OCI-LY3 (cell line): ENCODE results near the gene DOCK9.

Experiments
- H2AFZ ChIP-seq: fragments of 200-600, 300-600 bp; shearing (Covaris generic); 2 replicates; pipeline ENCODE4 v1.6.0; 2014; ENCODE audit warnings: antibody characterized with exemption, low read depth, low read length
- H3K27ac ChIP-seq: fragments of 200-600, 300-600 bp; sonication (generic); 2 replicates; pipeline ENCODE4 v1.5.1; 2014; ENCODE audit warnings: mild to moderate bottlenecking, low read length, moderate library complexity, mixed read lengths
- H3K27me3 ChIP-seq: fragments of 200-600, 300-600 bp; sonication (generic); 2 replicates; pipeline ENCODE4 v1.6.1; 2014; ENCODE audit warnings: low read depth, low read length, mixed read lengths
- H3K36me3 ChIP-seq: fragments of 200-600, 300-600 bp; sonication (generic); replicated peaks from 2 replicates; pipeline ENCODE3; 2014; ENCODE audit warnings: low read depth, low read length, mixed read lengths
- H3K4me1 ChIP-seq: fragments of 300-600, 200-600 bp; sonication (generic); 2 replicates; pipeline ENCODE4 v1.6.1; 2014; ENCODE audit warnings: low read length, mixed read lengths
- H3K4me2 ChIP-seq: fragments of 200-600, 300-600 bp; sonication (generic); 2 replicates; pipeline ENCODE4 v1.6.1; 2014; ENCODE audit warnings: low read length, mixed read lengths
- H3K4me3 ChIP-seq: fragments of 300-600, 200-600 bp; sonication (generic); 2 replicates; pipeline ENCODE4 v1.5.1; 2014; ENCODE audit warnings: antibody characterized with exemption, mild to moderate bottlenecking, low read length, moderate library complexity
- H3K79me2 ChIP-seq: fragments of 300-600, 200-600 bp; shearing (Covaris generic); 2 replicates; pipeline ENCODE4 v1.6.1; 2014; ENCODE audit warnings: mild to moderate bottlenecking, low read length, mixed read lengths
- H3K9ac ChIP-seq: fragments of 300-600, 200-600 bp; shearing (Covaris generic); 2 replicates; pipeline ENCODE4 v1.6.0; 2014; ENCODE audit warnings: mild to moderate bottlenecking, low read length, moderate library complexity
- H3K9me3 ChIP-seq: fragments of 200-600, 300-600 bp; shearing (Covaris generic); 2 replicates; pipeline ENCODE4 v1.6.1; 2014; ENCODE audit warnings: low read length, mixed read lengths; ENCODE audit not compliant: insufficient read depth
- H4K20me1 ChIP-seq: fragments of 200-600, 300-600 bp; sonication (generic); 2 replicates; pipeline ENCODE4 v1.6.1; 2016; ENCODE audit warnings: low read length, mixed read lengths; ENCODE audit not compliant: insufficient read depth
- EZH2phosphoT487 ChIP-seq: fragments of 200-600 bp; shearing (Covaris generic); IDR thresholded peaks from 2 replicates; pipeline ENCODE4 v1.6.1; 2018; ENCODE audit warnings: antibody characterized with exemption, mixed run types, low read depth
- TF ChIP-seq, protein P1 (sequence below): fragments of 200-600, 300-600 bp; sonication (generic); IDR thresholded peaks from 2 replicates; pipeline ENCODE4 v1.5.1; 2014; ENCODE audit warnings: antibody characterized with exemption, low read length, low read depth

The DOCK9 gene

DNA sequence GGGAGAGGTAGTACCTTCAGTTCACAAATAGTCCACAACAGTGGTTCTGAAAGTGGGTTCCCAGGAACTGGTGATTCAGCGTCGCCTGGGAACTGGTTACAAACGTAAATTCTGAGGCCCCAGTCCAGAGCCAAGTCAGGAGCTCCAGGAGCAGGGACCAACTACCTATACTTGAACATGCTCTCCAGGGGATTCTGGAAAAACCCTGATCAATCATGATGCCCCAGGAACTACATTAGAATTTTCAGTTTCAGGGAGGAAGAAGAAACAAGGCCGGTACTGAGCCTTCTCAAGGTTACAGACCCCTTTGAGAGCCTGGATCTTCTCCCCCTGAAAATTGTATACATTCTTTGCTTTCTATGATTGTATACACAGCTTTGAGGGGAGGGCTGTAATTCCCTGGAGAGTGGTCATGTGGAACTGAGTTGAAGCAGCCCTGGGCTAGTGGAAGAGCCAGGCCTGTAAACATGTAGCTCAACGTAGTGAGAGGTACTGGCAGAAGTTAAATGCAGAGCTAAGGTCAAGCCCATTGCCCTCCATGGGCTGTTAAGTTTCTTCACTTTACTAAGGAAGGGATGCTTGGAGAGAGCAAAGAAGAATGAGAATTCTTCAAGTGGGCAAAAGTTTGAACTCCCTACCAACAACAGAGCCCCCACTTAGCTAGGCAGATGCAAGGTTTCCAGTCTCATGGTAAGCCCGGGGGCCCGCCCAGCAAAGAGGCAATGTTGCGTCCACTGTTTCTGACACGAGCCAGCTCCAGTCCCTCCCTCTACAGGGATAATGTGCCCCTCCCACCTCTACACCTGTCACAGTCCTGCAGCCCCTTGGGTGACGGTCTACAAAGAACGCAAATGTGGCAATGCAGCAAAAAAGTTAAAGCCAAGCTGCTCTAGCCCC lies 17.0 kb downstream of the DOCK9 start:
- H3K9ac ChIP-seq: no peak overlapping the region
- no peaks in the 10 kb centered on the region for H3K27me3 ChIP-seq
- 0 out of 2 replicates have a peak, but pooled peaks cover 2% of the 10 kb centered on the region for H3K4me1 ChIP-seq
- no peak overlapping the region for H3K4me2 ChIP-seq
- no peak for TF ChIP-seq EZH2phosphoT487
- TF ChIP-seq, protein P1, sequence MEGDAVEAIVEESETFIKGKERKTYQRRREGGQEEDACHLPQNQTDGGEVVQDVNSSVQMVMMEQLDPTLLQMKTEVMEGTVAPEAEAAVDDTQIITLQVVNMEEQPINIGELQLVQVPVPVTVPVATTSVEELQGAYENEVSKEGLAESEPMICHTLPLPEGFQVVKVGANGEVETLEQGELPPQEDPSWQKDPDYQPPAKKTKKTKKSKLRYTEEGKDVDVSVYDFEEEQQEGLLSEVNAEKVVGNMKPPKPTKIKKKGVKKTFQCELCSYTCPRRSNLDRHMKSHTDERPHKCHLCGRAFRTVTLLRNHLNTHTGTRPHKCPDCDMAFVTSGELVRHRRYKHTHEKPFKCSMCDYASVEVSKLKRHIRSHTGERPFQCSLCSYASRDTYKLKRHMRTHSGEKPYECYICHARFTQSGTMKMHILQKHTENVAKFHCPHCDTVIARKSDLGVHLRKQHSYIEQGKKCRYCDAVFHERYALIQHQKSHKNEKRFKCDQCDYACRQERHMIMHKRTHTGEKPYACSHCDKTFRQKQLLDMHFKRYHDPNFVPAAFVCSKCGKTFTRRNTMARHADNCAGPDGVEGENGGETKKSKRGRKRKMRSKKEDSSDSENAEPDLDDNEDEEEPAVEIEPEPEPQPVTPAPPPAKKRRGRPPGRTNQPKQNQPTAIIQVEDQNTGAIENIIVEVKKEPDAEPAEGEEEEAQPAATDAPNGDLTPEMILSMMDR: no peak
- H3K9me3 ChIP-seq: no peaks in the 10 kb centered on the region
- no peaks in the 10 kb centered on the region for H3K79me2 ChIP-seq
- H4K20me1 ChIP-seq: no peaks in the 10 kb centered on the region
- H3K27ac ChIP-seq: no peak overlapping the region
- no peaks in the 10 kb centered on the region for H3K36me3 ChIP-seq
- no peak overlapping the region for H3K4me3 ChIP-seq
- H2AFZ ChIP-seq: no peak overlapping the region

DNA sequence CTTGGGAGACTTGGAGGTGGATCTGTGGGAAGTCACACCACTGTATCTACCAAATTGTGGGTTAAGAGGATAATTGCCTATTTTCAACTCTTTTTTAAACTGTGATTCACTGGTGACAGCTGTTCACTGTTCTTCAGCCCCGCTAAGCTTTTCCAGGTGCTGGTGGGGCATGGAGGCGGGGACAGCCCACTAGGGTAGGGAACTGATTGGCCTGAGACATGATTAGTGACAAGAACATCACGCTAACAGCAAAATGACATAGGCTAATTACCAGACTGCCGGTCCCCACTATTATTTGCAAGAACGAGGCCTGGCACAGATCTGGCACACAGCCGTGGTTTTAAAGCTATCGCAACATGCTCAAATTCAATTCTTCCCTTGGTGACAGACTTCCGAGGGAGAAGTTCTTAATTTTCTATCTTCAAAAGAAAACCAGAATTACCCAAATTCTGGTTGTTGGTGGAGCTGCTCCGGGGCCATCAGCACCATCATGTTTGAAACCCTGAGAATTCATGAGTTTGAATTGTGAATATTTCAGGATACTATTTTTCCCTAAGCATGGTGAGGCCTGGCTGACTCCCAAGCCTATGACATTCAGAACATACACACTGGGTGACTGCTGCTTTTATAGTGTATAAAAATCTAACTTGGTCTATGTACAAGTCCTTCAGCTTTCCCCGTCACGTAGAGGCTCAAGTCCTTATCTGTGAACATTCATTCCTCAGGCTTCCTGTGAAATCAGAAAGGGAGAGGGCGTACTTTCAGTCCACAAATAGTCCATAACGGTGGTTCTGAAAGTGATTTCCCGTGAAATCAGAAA lies 17.9 kb downstream of the DOCK9 start:
- Histone ChIP-seq H3K4me2 (no peak overlapping the region), H2AFZ (no peak overlapping the region), H3K27ac (no peak overlapping the region), H3K4me3 (no peak overlapping the region), H3K36me3 (no peaks in the 10 kb centered on the region), H3K27me3 (no peaks in the 10 kb centered on the region), H3K79me2 (no peaks in the 10 kb centered on the region), H4K20me1 (no peaks in the 10 kb centered on the region), H3K9me3 (no peaks in the 10 kb centered on the region), H3K9ac (no peak overlapping the region), H3K4me1 (0 out of 2 replicates have a peak, but pooled peaks cover 2% of the 10 kb centered on the region)
- TF ChIP-seq, protein P1: no peak
- TF ChIP-seq EZH2phosphoT487: no peak

DNA sequence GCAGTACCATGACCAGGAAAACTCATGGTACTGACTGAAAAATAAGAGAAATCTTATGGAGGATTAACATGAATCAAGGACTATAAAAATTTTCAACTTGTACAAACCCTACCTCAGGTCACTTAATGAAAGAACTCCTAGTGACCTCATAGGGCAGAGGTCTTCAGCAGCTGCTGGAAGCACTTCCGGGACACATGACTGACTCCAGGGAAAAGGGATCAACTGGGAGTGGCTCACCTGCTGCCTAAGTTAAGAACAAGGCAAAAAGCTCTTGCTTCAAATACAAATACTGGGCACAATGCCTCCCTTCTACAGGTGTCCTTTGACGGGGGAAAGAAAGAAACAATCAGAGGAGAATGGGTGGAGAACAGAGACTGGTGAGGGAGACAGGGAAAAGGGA lies 18.6 kb downstream of the DOCK9 start:
- Histone ChIP-seq H3K9ac (no peak overlapping the region), H3K9me3 (no peaks in the 10 kb centered on the region), H2AFZ (no peak overlapping the region), H4K20me1 (no peaks in the 10 kb centered on the region), H3K4me2 (no peak overlapping the region), H3K27ac (no peak overlapping the region), H3K4me3 (no peak overlapping the region), H3K4me1 (0 out of 2 replicates have a peak, but pooled peaks cover 2% of the 10 kb centered on the region), H3K79me2 (no peaks in the 10 kb centered on the region), H3K27me3 (no peaks in the 10 kb centered on the region), H3K36me3 (no peaks in the 10 kb centered on the region)
- TF ChIP-seq EZH2phosphoT487: no peak
- TF ChIP-seq, protein P1: no peak

DNA sequence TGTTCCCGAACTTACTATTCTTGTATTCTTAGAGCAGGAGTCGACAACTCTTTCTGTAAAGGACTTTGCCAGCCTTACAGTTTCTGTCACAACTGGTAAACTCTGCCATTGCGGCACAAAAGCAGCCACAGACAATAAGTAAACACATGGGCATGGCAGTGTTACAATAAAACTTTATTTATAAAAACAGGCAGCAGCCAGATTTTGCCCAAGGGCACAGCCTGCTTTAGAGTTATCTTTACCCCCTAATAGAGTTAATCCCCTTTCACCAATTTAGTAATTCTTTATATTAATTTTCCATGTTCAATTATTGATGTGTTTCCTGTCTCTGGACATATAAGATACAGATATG lies 19.4 kb downstream of the DOCK9 start:
- no peak overlapping the region for H3K4me3 ChIP-seq
- TF ChIP-seq EZH2phosphoT487: no peak
- TF ChIP-seq, protein P1: no peak

More for the DNA sequence above, 19.4 kb downstream of the DOCK9 start:
- H3K9ac ChIP-seq: no peak overlapping the region
- H2AFZ ChIP-seq: no peak overlapping the region
- no peak overlapping the region for H3K27ac ChIP-seq
- H3K79me2 ChIP-seq: no peaks in the 10 kb centered on the region
- H3K4me2 ChIP-seq: no peak overlapping the region
- no peaks in the 10 kb centered on the region for H3K36me3 ChIP-seq
- H3K9me3 ChIP-seq: no peaks in the 10 kb centered on the region
- H4K20me1 ChIP-seq: no peaks in the 10 kb centered on the region
- H3K4me1 ChIP-seq: 0 out of 2 replicates have a peak, but pooled peaks cover 2% of the 10 kb centered on the region
- H3K27me3 ChIP-seq: no peaks in the 10 kb centered on the region
